GM18511 (cell line): Measurements from ENCODE around the gene OSBPL10.
A peak's percentile ranks its signal among the peaks of the same experiment; 100 is the strongest.

Experiments
- ATAC-seq: cut with Tn5 transposase; IDR thresholded peaks from one replicate; pipeline ENCODE4 v1.9.1; 2021; ENCODE audit warnings: mild to moderate bottlenecking, moderate library complexity; ENCODE audit not compliant: unreplicated experiment

Gene OSBPL10

DNA sequence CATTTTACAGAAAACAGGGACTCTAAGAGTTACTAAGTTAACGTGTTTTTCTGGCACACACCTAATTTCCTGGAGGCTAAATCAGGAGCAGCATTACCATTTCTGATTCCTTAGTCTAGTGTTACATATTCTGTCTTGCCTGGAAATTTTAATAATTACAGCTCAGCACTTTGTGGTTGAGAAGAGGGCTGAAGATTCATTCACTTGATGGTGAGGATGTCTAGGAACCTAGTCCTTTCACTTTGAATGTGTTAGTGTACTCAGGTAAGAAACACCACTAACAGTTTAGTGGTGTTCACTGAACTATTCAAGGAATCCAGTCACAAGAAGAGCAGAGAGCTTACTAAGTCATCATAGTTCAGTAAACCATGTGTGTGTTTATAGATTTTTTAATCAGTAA is 345.5 kb downstream of the OSBPL10 start:
- ATAC-seq, result no peak

DNA sequence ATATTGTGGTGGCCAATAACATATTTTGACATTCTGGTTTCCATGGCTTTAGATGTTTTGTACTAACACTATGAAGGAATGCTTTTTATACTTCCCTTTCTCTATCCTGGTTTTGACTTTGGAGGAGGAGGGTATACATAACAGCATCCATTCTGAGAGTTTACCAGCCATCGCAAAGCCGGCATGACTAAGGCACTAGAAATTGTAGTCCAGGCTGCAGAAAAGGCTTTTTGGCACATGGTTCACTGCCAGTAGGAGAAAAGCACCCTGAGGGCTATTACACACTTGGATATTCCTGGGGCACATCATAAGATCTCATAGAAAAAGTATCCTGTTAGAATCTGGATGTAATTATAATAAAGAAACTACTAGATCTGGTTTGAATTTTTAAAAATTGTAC is 346.6 kb downstream of the OSBPL10 start:
- no peak for ATAC-seq

DNA sequence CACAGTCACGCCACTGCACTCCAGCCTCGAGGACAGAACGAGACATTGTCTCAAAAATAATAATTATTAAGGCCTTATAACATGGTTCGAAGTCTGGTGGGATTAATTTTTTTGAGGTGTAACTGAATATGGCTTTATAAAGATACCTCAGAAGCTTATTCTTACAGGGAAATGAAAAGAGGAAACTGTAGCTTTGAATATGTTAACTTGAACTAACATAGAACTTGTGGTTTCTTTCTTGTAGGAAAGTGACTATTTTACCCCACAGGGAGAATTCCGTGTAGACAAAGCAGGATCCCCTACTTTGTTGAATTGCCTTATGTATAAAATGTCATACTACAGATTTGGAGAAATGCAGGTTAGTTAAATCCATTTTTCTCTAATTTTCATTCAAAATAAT is 352.0 kb downstream of the OSBPL10 start:
- ATAC-seq, result peak; percentile 49

DNA sequence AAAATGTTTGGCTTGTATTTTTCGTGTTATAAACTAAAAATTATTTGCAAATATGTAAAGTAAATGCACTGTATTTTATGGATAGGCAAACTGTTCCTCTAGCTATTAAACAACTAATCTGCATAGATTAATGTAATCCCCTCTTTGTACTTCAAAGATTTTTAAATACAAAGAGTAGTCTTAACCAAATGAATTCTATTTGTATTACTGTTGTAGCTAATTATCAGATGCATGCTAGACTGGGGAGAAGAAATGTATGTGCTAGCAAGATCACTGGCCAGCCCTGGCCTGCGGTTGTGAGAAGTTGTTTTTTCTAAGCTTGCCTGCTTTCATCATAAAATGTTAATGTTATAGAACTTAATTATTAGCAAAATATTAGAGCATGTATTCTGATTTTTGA is 355.7 kb downstream of the OSBPL10 start:
- ATAC-seq, result no peak

DNA sequence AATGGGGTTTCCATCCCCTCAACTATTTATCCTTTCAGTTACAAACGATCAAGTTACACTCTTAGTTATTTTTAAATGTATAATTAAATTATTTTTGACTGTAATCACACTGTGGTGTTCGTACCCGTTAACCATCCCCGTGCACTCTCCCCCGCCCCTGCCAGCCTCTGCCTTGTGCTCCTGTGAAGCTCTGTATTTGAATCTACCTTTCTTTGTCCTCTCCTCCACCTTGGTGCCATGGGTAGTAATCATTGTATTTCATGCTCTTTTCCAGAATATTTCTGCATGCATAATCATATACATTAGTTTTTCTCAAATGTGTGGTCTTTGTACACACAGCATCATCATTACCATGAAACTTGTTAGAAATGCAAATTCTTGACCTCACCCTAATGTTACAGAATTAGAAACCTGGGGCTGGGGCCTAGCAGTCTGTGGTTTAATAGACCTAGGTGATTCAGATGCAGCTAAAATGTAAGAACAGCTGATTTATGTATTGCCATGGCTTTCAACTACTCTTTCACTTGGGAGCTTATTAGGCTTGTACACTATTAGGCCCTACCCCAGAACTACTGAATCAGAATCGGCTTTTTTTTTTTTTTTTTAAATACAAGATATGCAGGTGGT is 356.9 kb downstream of the OSBPL10 start:
- peak; percentile 53 for ATAC-seq

DNA sequence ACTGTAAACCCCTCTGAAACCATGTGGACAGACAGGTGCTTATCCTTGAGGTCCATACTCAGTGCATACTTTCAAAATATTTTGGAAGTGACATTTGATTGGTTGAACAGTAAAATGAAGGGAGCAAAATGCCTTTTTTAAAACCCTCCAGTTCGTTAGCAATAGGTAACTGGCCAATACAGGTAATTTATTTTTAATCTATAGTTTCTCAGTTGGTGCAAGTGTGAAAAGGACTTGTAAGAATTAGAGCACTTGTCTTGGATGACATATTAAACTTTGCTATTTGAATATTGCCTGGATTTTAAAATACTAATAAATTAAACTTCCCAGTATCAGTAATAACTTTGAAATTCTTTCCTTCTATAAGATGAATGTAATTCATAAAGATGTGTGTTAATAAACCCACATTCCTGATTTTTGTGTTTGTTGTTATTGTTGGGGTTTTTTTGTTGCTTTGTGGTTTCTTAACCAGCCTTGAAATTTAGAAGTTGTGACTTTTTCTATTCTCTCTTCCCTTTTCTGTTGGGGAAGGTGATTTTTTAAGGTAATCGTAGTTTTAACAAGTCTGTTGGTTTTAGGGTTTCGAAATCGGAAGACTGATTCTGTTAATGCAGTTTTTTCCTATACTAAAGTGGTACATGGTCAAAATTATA is 358.3 kb downstream of the OSBPL10 start:
- ATAC-seq, result peak; percentile 67

DNA sequence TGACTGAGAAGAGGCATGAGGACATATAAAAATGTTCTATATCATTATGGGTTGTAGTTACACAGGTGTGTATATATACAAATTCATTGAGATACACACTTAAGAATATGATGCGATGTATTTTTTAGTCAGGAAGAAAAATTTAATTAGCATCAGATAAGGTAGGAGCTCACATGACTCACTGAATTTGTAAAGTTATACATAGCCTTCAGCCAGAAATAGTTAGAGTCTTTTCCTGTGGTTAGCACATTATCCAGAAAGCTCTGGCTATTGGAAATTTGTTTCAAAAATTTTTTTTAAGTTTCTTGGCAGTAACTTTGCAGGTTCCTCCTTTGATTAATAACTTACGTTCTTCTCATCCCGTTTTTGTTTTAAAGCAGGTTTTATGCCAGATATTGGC is 359.7 kb downstream of the OSBPL10 start:
- no peak for ATAC-seq

DNA sequence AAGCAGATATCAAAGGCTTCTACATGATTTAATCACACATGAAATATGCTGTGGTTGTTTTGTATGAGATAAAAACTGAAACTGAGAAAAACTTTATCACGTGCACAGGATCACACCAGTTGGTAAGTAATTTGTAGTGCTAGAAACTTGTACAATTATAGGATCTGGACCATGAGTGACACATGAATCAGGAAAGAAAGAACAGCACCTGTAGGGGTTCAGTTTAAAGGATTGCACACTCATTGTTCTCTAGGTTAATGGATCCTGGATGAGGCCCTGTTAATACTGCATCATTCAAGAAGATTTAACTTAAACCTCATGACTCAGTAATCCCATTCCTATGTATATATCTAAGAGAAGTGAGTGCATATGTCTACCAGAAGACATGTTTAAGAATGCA is 360.4 kb downstream of the OSBPL10 start:
- ATAC-seq, result no peak

DNA sequence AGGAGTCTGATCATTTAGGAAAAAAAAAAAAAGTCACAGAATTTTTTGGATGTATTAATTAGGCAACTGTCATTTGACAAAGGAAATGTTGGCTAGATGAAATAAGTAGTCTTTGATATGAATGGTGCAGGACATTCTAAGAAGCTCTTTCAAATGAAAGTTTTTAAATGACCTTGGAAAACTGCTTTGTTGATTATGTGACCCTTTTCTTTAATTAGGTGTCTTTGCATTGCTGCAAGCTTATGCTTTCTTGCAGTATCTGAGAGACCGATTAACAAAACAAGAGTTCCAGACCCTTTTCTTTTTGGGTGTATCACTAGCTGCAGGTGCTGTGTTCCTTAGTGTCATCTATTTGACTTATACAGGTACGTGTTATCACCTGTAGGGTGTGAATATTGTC is 364.4 kb downstream of the OSBPL10 start:
- ATAC-seq, result no peak

DNA sequence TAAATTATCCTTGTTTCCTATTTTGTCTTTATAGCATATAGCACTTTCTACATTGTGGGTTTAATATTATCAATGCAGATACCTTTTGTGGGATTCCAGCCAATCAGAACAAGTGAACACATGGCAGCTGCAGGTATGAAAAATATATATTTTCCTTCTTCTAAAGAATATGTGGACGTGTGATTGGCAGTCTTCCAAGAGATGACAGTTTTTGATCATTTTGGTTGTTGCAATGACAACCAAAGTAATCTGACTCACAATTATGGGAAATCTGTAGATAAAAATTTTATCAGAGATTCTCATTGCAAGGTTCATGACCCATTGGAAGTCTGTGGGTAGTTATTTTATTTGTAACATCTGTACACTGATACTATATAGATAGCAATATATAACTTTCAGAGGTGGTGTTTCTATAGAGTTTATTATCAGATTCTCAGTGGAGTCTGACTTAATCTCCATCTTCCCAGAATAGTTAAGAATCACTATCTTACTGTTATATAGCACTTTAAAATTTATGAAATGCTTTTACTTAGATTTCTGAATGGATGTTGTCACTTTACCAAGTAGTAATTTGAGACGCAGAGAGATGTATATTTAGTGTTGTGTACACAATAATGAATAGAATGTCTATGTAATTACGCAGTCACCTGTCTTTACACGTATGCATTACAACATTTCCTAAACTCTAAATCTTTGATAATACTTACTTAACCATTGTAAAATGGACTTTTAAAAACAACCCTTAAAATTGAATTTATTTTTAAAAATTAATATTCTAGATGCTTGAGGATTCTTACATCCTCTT is 365.8 kb downstream of the OSBPL10 start:
- no peak for ATAC-seq

DNA sequence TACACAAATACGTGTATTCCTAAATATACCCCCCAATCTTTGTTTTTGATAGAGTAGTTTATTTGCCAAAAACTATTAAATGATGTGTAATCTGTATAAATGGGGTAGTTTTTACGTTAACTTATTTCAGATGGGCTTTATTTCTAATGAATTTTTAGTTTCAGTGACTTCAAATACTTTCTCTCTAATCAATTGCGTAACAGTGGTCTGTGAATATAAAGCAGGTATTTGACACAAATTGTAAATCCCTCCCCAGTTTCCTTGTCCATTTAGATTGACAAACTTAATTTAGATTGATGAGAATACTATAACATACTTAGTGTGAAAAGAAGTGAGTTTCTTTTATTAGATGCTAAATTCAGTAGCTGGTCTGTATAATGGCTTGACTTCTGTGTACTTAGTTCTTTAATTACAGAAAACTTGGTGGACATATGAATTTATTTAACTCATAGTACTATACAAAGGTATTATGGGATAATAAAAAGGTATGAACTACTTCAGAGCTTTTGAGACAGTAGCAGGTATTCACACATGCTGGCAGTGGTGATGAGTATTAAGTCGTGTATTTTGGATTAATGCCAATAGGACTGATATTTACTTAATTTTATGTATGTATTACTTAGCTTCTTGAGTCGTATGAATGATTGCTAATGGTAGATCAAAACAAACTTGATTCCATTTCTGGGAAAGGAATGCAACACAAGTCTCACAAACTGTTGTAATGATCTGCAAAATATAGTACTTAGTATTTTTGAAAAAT is 366.7 kb downstream of the OSBPL10 start:
- ATAC-seq, result no peak

DNA sequence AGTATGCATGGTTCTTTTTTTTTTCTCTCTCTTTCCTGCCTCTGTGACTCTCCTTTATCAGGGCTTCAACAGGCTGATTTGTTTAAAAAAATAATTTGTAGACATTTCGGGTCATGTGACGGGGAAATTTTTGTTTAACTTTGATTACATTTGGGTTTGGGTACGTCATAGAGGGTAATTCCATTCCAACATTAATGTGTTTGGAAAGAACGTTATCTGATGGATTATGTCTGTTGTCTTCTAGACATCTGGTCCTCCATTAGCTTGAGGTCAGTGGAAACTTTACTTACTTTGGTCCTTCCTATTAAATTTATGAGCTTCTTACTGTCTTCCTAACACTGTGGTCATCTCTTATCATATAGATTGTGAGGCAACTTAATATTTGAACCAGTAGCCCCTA is 367.4 kb downstream of the OSBPL10 start:
- ATAC-seq, result no peak

DNA sequence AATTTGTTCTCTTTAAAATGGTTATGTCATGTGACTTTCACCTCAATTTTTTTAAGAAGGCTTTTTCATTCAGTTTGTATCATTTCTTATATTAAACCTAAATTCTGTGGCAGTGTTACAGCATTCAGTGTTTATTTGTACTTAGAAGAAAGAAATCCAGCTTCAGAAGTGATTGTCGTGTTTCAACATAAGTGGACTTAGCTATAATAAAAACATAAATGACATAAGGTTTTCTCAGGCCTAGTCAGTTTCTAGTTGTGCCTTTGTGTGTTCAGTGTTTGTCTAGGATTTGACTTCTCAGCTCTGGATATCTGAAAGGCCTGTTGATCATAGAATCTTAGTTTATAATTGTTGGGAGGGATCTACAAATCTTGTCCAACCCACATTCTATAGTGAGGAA is 367.9 kb downstream of the OSBPL10 start:
- ATAC-seq, result no peak
